Stimulated activated CD8-positive, alpha-beta memory T cell treated with anti-CD3 and anti-CD28 coated beads, Interleukin-15, amount 100 ng/mL, for 4 hours (primary cell): ENCODE measurements around the gene RUNDC3A.
"Not testable (repeated sequence)": the region's sequence is repeated elsewhere in the genome, so short reads cannot be mapped to it uniquely, and the experiment has no call there.

Experiments used
- DNase-seq, 2 donors: peaks; one replicate each; pipeline ENCODE4 v3.0.0-alpha.2; 2020; ENCODE audit warnings: low read depth in 2 of 2

RUNDC3A gene

GRCh38 chr17:44359006-44359405 lies 50.6 kb downstream of the RUNDC3A start:
- DNase-seq, result no peak

GRCh38 chr17:44359458-44360143 lies 51.2 kb downstream of the RUNDC3A start:
- DNase-seq, result no peak

- DNase-seq, result no peak
These were observed 51.7 kb downstream of the RUNDC3A start for GRCh38 chr17:44360144-44360533.

GRCh38 chr17:44360826-44361225 lies 52.4 kb downstream of the RUNDC3A start:
- DNase-seq, result no peak

GRCh38 chr17:44361292-44362260 lies 53.2 kb downstream of the RUNDC3A start:
- DNase-seq, result no peak

- no peak for DNase-seq
These were observed 54.1 kb downstream of the RUNDC3A start for GRCh38 chr17:44362459-44362948.

GRCh38 chr17:44362949-44363612 lies 54.7 kb downstream of the RUNDC3A start:
- DNase-seq, result no peak

- no peak for DNase-seq
These were observed 55.3 kb downstream of the RUNDC3A start, which contains the start of gene FAM171A2 for GRCh38 chr17:44363613-44364159. TSS of gene FAM171A2 (minus strand) at chr17:44363853. CDS start at chr17:44363714, 139 bp downstream.

- not testable (repeated sequence) for DNase-seq
These were observed 56.6 kb downstream of the RUNDC3A start for GRCh38 chr17:44365051-44365450.

GRCh38 chr17:44367231-44367979 lies 59.0 kb downstream of the RUNDC3A start:
- DNase-seq, result no peak
